ENCODE measurements around the gene CD38. TPM values are rescaled to one million over a fixed set of nuclear protein-coding genes. Genes with fewer than 3 reads are reported as not detected.
A peak's percentile ranks its signal among the peaks of the same experiment; 100 is the strongest.

The CD38 gene
- total RNA-seq, 1 donor, result under 0.01 TPM

GRCh38 chr4:15771216-15772058 is 6.7 kb upstream of the CD38 start:
- TF ChIP-seq CTCF (IDR thresholded peaks at IDR 0.05; ENCODE audit: insufficient read depth, low read depth, low read length), result no peak
- H3K4me3 ChIP-seq (ENCODE audit: low read depth, low read length), result no peak overlapping the region
- no peak for DNase-seq (ENCODE audit: low read depth)

GRCh38 chr4:15774020-15774420 is 4.1 kb upstream of the CD38 start:
- H3K4me3 ChIP-seq (ENCODE audit: low read depth, low read length), result no peak overlapping the region
- no peak for TF ChIP-seq CTCF (IDR thresholded peaks at IDR 0.05; ENCODE audit: insufficient read depth, low read depth, low read length)

GRCh38 chr4:15776871-15777648 is 1.1 kb upstream of the CD38 start:
- no peak for DNase-seq (ENCODE audit: low read depth)
- TF ChIP-seq CTCF (IDR thresholded peaks at IDR 0.05; ENCODE audit: insufficient read depth, low read depth, low read length), result no peak

More at GRCh38 chr4:15774020-15774420, 4.1 kb upstream of the CD38 start:
- DNase-seq (ENCODE audit: low read depth), result no peak

GRCh38 chr4:15777697-15778288 is 335 bp upstream of the CD38 start:
- no peak for DNase-seq (ENCODE audit: low read depth)
- H3K4me3 ChIP-seq (ENCODE audit: low read depth, low read length), result no peak overlapping the region
- TF ChIP-seq CTCF (IDR thresholded peaks at IDR 0.05; ENCODE audit: insufficient read depth, low read depth, low read length), result no peak

More at GRCh38 chr4:15776871-15777648, 1.1 kb upstream of the CD38 start:
- no peak overlapping the region for H3K4me3 ChIP-seq (ENCODE audit: low read depth, low read length)

- peak overlapping the region; percentile 58 for H3K4me3 ChIP-seq (ENCODE audit: low read depth, low read length)
- TF ChIP-seq CTCF (IDR thresholded peaks at IDR 0.05; ENCODE audit: insufficient read depth, low read depth, low read length), result peak; percentile 55
- peak; percentile 83 for DNase-seq (ENCODE audit: low read depth)
Observed at GRCh38 chr4:15779306-15779705, 1.2 kb downstream of the CD38 start.

GRCh38 chr4:15779809-15780208 is 1.7 kb downstream of the CD38 start:
- H3K4me3 ChIP-seq (ENCODE audit: low read depth, low read length), result no peak overlapping the region
- no peak for DNase-seq (ENCODE audit: low read depth)
- TF ChIP-seq CTCF (IDR thresholded peaks at IDR 0.05; ENCODE audit: insufficient read depth, low read depth, low read length), result no peak

Data from fibroblast of villous mesenchyme (primary cell).